ENCODE results near the gene ZNF90. TPM values are rescaled to one million over a fixed set of nuclear protein-coding genes. Genes with fewer than 3 reads are reported as not detected.
A peak's percentile ranks its signal among the peaks of the same experiment; 100 is the strongest.
"Not testable (repeated sequence)": the region's sequence is repeated elsewhere in the genome, so short reads cannot be mapped to it uniquely, and the experiment has no call there.

The ZNF90 gene
- total RNA-seq, 2 experiments from 2014 or later: 19.8 to 21.0 TPM

DNA sequence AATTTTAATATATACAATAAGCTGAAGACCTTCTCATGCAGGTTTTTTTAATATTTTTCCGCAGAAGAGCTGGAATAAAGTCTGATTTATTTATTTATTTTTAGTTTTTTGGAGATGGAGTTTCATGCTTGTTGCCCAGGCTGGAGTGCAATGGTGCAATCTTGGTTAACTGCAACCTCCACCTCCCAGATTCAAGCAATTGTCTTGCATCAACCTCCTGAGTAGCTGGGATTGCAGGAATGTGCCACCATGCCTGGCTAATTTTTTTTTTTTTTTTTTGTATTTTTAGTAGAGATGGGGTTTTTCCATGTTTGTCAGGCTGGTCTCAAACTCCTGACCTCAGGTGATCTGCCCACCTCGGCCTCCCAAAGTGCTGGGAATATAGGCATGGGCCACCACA, 55.1 kb downstream of the ZNF90 start:
- H3K27me3 Mint-ChIP-seq; DNase-seq; H3K4me3 Mint-ChIP-seq; ATAC-seq (ENCODE audit: low read depth); H3K4me1 Mint-ChIP-seq; H3K27ac Mint-ChIP-seq; POLR2A ChIA-PET: not testable (repeated sequence)
- Mint-ChIP-seq H3K9me3 (peaks cover 22% of the 10 kb centered on the region), H3K36me3 (peaks cover 35% of the 10 kb centered on the region)

DNA sequence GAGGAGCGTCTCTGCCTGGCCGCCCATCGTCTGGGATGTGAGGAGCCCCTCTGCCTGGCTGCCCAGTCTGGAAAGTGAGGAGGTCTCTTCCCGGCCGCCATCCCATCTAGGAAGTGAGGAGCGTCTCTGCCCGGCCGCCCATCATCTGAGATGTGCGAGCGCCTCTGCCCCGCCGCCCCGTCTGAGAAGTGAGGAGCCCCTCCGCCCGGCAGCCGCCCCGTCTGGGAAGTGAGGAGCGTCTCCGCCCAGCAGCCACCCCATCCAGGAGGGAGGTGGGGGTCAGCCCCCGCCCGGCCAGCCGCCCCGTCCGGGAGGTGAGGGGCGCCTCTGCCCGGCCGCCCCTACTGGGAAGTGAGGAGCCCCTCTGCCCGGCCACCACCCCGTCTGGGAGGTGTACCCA, 59.9 kb downstream of the ZNF90 start:
- POLR2A ChIA-PET; DNase-seq; H3K36me3 Mint-ChIP-seq; H3K27ac Mint-ChIP-seq; H3K27me3 Mint-ChIP-seq; ATAC-seq (ENCODE audit: low read depth); H3K4me3 Mint-ChIP-seq; H3K4me1 Mint-ChIP-seq: not testable (repeated sequence)
- peaks cover 13% of the 10 kb centered on the region for H3K9me3 Mint-ChIP-seq

- DNase-seq (no peak), ATAC-seq (ENCODE audit: low read depth) (no peak)
- H3K9me3 Mint-ChIP-seq: peaks cover 7% of the 10 kb centered on the region
- H3K27me3 Mint-ChIP-seq: no peaks in the 10 kb centered on the region
- H3K27ac Mint-ChIP-seq: no peak overlapping the region
- POLR2A ChIA-PET: no interaction called here
- H3K4me3 Mint-ChIP-seq: no peak overlapping the region
- no peaks in the 10 kb centered on the region for H3K36me3 Mint-ChIP-seq
- no peaks in the 10 kb centered on the region for H3K4me1 Mint-ChIP-seq
These were observed 73.9 kb downstream of the ZNF90 start for GRCh38 chr19:20151617-20152145.

GRCh38 chr19:20152506-20152905, 74.7 kb downstream of the ZNF90 start:
- POLR2A ChIA-PET: interaction anchor here (0.9 kb wide), 1 partner anchor 15 kb away, joined by 3 read pairs; the partner anchor contains the start of gene ZNF486
- not testable (repeated sequence) for H3K4me1 Mint-ChIP-seq; ATAC-seq (ENCODE audit: low read depth); H3K4me3 Mint-ChIP-seq; H3K36me3 Mint-ChIP-seq; DNase-seq; H3K9me3 Mint-ChIP-seq; H3K27ac Mint-ChIP-seq; H3K27me3 Mint-ChIP-seq

DNA sequence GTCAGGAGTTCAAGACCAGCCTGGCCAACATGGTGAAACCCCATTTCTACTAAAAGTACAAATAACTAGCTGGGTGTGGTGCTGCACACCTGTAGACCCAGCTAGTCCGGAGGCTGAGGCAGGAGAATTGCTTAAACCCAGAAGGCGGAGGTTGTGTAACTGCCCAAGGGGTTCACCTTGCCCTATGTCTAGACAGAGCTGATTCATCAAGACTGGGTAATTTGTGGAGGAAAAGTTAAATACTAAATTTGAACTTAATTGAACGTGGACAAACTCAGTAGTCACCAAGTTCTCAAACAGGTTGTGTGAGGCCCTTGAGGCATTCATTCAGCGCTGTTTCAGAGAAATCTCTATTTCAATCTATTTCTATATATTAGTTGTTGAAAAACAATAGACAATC, 75.5 kb downstream of the ZNF90 start:
- no peaks in the 10 kb centered on the region for H3K4me1 Mint-ChIP-seq
- H3K9me3 Mint-ChIP-seq: peaks cover 8% of the 10 kb centered on the region
- DNase-seq: no peak
- POLR2A ChIA-PET: interaction anchor here (0.9 kb wide), 1 partner anchor 14 kb away, joined by 3 read pairs; the partner anchor contains the start of gene ZNF486
- no peaks in the 10 kb centered on the region for H3K36me3 Mint-ChIP-seq
- no peak overlapping the region for H3K27ac Mint-ChIP-seq
- no peak overlapping the region for H3K4me3 Mint-ChIP-seq
- no peaks in the 10 kb centered on the region for H3K27me3 Mint-ChIP-seq
- ATAC-seq (ENCODE audit: low read depth): no peak

GRCh38 chr19:20154636-20155035, 76.8 kb downstream of the ZNF90 start:
- Mint-ChIP-seq H3K36me3 (peaks cover 1% of the 10 kb centered on the region), H3K27ac (no peak overlapping the region), H3K4me3 (no peak overlapping the region), H3K27me3 (no peaks in the 10 kb centered on the region), H3K9me3 (peaks cover 14% of the 10 kb centered on the region), H3K4me1 (no peaks in the 10 kb centered on the region)
- no peak for DNase-seq
- ATAC-seq (ENCODE audit: low read depth): no peak
- POLR2A ChIA-PET: no interaction called here

- H3K27me3 Mint-ChIP-seq: no peaks in the 10 kb centered on the region
- ATAC-seq (ENCODE audit: low read depth): no peak
- peaks cover 12% of the 10 kb centered on the region for H3K4me1 Mint-ChIP-seq
- H3K9me3 Mint-ChIP-seq: peaks cover 37% of the 10 kb centered on the region
- peak overlapping the region; percentile 23 for H3K4me3 Mint-ChIP-seq
- peaks cover 44% of the 10 kb centered on the region for H3K36me3 Mint-ChIP-seq
- POLR2A ChIA-PET: no interaction called here
- no peak for DNase-seq
- peak overlapping the region; percentile 63 for H3K27ac Mint-ChIP-seq
These were observed 85.0 kb downstream of the ZNF90 start for GRCh38 chr19:20162821-20163220.

DNA sequence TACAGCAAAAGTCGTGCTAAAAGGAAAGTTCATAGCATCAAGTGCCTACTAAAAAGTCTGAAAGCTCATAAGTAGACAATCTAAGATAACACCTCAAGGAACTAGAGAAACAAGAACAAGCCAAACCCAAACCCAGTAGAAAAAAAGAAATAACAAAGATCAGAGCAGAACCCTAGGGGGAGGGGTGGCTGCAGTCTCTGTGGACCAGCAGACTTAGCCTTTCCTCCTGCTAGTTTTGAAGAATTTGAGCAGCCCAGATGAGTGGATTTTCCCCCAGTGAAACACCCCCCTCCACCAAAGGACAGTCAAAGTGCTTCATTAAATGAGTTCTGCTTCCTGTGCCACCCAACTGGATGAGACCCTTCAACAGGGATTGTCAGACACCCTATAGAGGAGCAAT, 86.7 kb downstream of the ZNF90 start:
- H3K27me3 Mint-ChIP-seq: no peaks in the 10 kb centered on the region
- POLR2A ChIA-PET: no interaction called here
- peaks cover 51% of the 10 kb centered on the region for H3K36me3 Mint-ChIP-seq
- no peak overlapping the region for H3K4me3 Mint-ChIP-seq
- no peak for DNase-seq
- ATAC-seq (ENCODE audit: low read depth): no peak
- H3K9me3 Mint-ChIP-seq: peaks cover 31% of the 10 kb centered on the region
- peaks cover 13% of the 10 kb centered on the region for H3K4me1 Mint-ChIP-seq
- H3K27ac Mint-ChIP-seq: no peak overlapping the region

GRCh38 chr19:20165971-20166592, 88.3 kb downstream of the ZNF90 start:
- POLR2A ChIA-PET: interaction anchor here (0.7 to 2.8 kb wide), 12 partner anchors 72 to 916 kb away, joined by 3 to 32 read pairs (median 8); partner anchors contain the start of genes ZNF101, ZNF253, ZNF506 and ZNF714
- DNase-seq (no peak), ATAC-seq (ENCODE audit: low read depth) (no peak)
- peaks cover 18% of the 10 kb centered on the region for H3K4me1 Mint-ChIP-seq
- no peak overlapping the region for H3K4me3 Mint-ChIP-seq
- no peak overlapping the region for H3K27ac Mint-ChIP-seq
- peaks cover 32% of the 10 kb centered on the region for H3K9me3 Mint-ChIP-seq
- no peaks in the 10 kb centered on the region for H3K27me3 Mint-ChIP-seq
- peaks cover 62% of the 10 kb centered on the region for H3K36me3 Mint-ChIP-seq

DNA sequence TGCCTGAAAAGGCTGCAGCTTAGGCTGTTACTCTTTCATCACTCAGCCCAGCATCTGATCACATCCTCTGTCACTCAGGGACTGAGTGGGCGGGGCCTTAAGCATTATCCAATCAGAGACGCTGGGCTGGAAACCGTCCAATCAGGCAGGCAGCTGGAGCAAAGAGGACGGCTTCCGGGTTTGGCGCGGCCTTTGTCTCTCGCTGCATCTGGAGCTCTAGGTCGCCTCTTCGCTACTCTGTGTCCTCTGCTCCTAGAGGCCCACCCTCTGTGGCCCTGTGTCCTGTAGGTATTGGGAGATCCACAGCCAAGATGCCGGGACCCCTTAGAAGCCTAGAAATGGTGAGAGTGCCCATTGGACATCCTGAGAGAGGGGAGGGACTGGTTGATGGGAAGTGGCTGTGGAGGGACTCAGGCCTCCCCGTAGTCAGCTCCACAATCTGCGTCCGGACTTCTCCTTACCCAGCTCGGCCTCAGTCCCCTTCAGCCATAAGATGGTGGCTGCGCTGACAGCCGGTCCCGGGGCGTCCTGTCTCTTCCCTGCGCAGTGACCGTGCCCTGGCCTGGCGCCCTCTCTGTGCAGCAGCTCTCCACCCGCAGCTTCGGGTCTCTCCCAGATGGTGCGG, 89.3 kb downstream of the ZNF90 start, which contains the start of gene ZNF486:
Gene ZNF486, plus strand, starts transcription at position 195 of the 625 bp plus-strand sequence. Its CDS starts 117 bp downstream, at position 312.
- peaks cover 21% of the 10 kb centered on the region for H3K4me1 Mint-ChIP-seq
- POLR2A ChIA-PET: interaction anchor here (0.5 to 2.8 kb wide), 22 partner anchors 14 to 915 kb away, joined by 3 to 32 read pairs (median 4); partner anchors contain the start of genes ZNF101, ZNF253, ZNF430 and ZNF506
- DNase-seq: peak; percentile 89
- H3K9me3 Mint-ChIP-seq: peaks cover 35% of the 10 kb centered on the region
- peaks cover 68% of the 10 kb centered on the region for H3K36me3 Mint-ChIP-seq
- H3K27me3 Mint-ChIP-seq: no peaks in the 10 kb centered on the region
- H3K27ac Mint-ChIP-seq: peak within 1 kb of the TSS; percentile 97
- ATAC-seq (ENCODE audit: low read depth): peak; percentile 94
- peak within 1 kb of the TSS; percentile 99 for H3K4me3 Mint-ChIP-seq

- POLR2A ChIA-PET: interaction anchor here (0.9 to 2.8 kb wide), 16 partner anchors 15 to 914 kb away, joined by 3 to 32 read pairs (median 8); partner anchors contain the start of genes ZNF101, ZNF253, ZNF430 and ZNF506
- H3K36me3 Mint-ChIP-seq: peaks cover 68% of the 10 kb centered on the region
- peaks cover 30% of the 10 kb centered on the region for H3K9me3 Mint-ChIP-seq
- peak overlapping the region; percentile 99 for H3K4me3 Mint-ChIP-seq
- ATAC-seq (ENCODE audit: low read depth): no peak
- no peaks in the 10 kb centered on the region for H3K27me3 Mint-ChIP-seq
- no peak for DNase-seq
- H3K27ac Mint-ChIP-seq: peak overlapping the region; percentile 97
- peaks cover 15% of the 10 kb centered on the region for H3K4me1 Mint-ChIP-seq
These were observed 89.9 kb downstream of the ZNF90 start for GRCh38 chr19:20167651-20168122.

Measured in activated naive CD8-positive, alpha-beta T cell treated with anti-CD3 and anti-CD28 coated beads, Interleukin-2, amount 10 ng/mL, durations not matched to agents 7 days and 5 days (primary cell).